SH-SY5Y (cell line): ENCODE results near the gene BAK1.

Experiments used
- GATA2 ChIP-seq: IDR thresholded peaks from 2 replicates; pipeline ENCODE4 v1.6.1; 2011; ENCODE audit warnings: mild to moderate bottlenecking, low read depth, low read length
- GATA3 ChIP-seq: IDR thresholded peaks from 2 replicates; pipeline ENCODE4 v1.6.1; 2011; ENCODE audit warnings: low read depth, mild to moderate bottlenecking, low read length, moderate library complexity

Gene BAK1

GRCh38 chr6:33584700-33585402 lies 4.8 kb upstream of the BAK1 start:
- TF ChIP-seq GATA3 (no peak), GATA2 (no peak)

DNA sequence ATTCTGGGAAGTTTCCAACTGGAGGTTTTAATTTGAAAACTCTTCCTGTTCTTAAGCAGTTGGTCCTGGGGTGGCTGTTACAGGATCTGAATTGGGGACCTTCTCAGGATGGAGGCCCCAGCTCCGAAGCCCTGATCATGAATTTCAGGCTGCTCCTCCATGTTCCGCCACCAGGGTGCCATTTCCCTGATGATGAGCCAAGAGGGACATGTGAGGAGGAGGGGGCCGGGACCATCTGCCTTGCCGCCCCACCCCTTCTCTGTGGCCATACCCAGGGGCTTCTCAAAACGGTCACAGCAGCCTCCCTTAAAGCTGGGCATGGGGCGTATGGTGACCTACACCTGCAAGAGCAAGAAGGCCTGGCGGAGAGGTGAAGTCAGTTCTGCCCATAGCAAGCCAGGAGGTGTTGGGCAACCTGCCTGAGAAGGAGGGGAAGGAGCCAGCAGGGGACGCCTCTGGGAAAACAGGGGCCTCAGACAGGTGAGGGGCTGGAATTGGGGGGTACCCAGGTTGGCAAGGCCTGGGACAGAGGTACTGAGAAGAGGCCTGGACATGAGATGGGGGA lies 3.6 kb upstream of the BAK1 start:
- TF ChIP-seq GATA2 = no peak
- no peak for TF ChIP-seq GATA3

GRCh38 chr6:33581186-33581585 lies 1.1 kb upstream of the BAK1 start:
- TF ChIP-seq GATA2 = no peak
- TF ChIP-seq GATA3 = no peak

DNA sequence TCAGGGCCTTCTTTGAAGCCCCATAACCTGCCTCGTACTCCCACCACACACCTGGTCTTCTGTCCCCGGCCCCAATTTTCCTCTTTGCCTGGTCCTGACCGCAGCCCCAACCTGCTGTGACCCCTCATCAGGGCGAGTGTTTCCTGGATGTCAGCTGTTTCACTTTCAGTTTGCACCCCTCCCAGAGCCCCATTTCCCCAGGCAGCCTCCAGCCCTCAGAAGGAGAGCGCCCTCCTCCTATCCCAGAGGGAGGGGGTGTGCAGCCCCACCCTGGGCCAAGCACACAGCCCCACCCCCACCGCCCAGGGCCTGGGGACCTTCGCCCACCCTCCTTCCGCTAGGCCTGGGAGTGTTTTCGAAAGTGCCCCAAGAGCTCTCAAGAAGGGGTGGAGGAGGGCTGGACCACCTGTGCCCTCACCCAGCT lies 1.5 kb downstream of the BAK1 start:
- no peak for TF ChIP-seq GATA3
- no peak for TF ChIP-seq GATA2

DNA sequence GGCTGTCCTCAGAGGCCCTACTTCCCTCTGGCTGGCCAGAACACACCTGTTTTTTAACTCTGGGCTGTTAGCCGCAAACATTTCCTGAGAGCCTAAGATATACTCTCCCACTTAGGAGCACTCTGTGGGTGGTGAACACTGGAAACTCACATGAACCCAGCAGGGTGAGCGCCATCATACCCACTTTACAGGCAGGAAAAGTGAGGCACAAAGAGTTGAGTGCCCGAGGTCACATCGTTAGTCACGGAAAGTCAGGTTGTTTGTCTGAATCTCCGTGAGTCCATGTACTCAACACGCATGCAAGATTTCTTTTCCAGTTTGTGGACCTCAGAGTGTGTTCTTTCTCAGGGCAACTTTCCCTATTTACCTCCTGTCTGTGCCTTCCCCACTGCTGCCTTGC lies 1.9 kb downstream of the BAK1 start:
- TF ChIP-seq GATA2 (no peak), GATA3 (no peak)

DNA sequence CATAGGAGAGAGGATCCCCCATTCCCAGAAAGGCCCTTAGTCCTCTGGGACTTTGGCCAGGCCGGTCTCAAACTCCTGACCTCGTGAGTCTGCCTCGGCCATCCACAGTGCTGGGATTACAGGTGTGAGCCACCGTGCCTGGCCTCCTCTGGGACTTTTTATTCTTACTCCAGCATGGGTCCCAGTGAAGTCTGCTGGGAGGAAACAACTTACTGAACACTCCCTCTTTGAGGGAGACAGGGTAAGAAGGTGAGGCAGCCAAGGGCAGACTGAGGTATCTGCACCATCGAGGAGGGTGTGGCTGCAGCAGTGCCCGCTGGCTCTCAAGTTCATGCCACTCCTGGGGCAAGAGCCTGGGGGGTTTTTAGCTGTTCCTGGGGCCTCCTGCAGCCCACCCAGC lies 2.4 kb downstream of the BAK1 start:
- TF ChIP-seq GATA3 = no peak
- no peak for TF ChIP-seq GATA2

DNA sequence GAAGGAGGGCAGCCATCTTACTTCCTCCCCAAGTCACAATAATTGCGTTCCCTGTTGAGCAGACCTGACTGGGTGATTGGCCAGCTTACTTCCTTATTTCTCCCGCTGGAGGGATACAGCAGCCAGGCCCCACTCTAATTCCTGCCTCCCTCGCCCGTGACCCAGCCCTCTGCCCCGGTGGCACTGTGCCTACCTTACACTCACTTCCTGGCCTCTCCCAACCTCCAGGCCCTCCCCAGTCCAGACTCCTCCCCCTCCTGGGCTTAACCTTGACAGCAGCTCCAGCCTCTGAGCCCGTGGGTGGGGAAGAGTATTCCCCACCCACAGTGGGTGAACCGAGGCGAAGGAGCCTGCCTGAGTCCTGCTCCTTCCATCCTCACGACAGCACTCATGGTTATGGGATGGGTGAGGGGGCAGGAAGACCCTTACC lies 3.0 kb downstream of the BAK1 start:
- TF ChIP-seq GATA2 (no peak), GATA3 (no peak)

- TF ChIP-seq GATA3 = no peak
- TF ChIP-seq GATA2 = no peak
Observed at GRCh38 chr6:33576668-33577067, 3.4 kb downstream of the BAK1 start.

DNA sequence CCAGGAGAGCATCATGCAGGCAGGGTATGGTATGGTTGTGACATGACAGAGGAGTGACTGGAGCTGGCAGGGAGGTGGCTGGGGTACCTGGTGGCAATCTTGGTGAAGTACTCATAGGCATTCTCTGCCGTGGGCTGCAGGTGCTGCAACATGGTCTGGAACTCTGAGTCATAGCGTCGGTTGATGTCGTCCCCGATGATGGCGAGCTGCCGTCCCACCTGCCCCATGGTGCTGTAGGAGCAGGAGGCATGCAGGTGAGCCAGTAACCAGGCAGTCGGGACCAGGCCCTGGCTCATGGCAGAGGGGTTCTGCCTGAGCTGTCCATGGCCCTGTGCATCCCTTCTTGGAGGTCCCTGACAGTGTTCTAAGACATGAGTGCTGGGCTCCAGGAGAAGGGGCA lies 4.9 kb downstream of the BAK1 start:
- TF ChIP-seq GATA2 (no peak), GATA3 (no peak)

DNA sequence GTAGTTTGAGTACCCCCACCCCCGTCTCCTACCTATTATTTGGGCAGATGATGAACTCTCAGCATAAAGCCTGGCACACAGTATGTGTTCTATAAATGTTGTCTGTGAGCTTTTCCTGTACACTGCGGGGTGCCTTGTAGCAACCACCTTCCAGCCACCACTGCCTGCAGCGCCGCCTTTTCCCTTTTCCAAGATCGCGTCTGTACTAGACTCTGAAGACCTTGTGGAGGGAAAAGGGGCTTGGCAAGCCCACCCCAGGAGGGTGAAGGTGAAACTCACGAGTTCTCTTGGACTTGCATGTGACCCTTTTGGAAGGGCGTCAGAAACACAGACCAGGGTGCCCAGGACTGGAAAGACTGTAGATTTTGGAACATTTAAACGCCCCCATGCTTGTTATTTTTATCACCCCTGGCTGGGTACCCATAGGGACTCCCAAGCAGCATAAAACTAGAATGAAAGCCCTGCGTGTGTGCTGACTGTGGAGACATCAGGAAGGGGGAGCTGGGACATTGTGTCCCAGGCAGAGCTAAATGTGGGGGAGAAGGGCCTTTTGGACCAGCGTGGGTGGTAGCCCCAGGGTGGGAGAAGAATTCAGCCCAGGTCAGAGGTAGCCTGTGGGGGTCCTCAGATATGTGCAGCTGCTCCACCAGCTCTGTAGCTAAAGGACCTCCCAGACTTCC lies 8.3 kb downstream of the BAK1 start:
- TF ChIP-seq GATA2 (no peak), GATA3 (no peak)

- TF ChIP-seq GATA2 (no peak; the same call in 1 of the 2 replicates), GATA3 (no peak)
Observed at GRCh38 chr6:33570806-33571636, 9.1 kb downstream of the BAK1 start.

GRCh38 chr6:33568826-33569570 lies 11.1 kb downstream of the BAK1 start:
- TF ChIP-seq GATA3 (no peak), GATA2 (no peak)

GRCh38 chr6:33567836-33568235 lies 12.2 kb downstream of the BAK1 start:
- TF ChIP-seq GATA3 = no peak
- no peak for TF ChIP-seq GATA2
